BLaER1 treated with 17β-estradiol and CSF1 and Interleukin-3, amounts not matched to agents 10 nM and 100 nM (cell line): ENCODE data around the gene PHF3.

ENCODE experiments used
- H3K27ac ChIP-seq, 11 experiments: shearing (Covaris generic); formaldehyde crosslinking; 2 replicates each; pipeline ENCODE4 v1.8.1; 2022
- H3K27me3 ChIP-seq, 11 experiments: shearing (Covaris generic); formaldehyde crosslinking; 2 replicates each; pipeline ENCODE4 v1.8.1; 2022
- H3K36me3 ChIP-seq, 11 experiments: shearing (Covaris generic); formaldehyde crosslinking; 2 replicates each; pipeline ENCODE4 v1.8.1; 2022
- H3K4me1 ChIP-seq, 10 experiments: shearing (Covaris generic); formaldehyde crosslinking; 2 replicates each; pipeline ENCODE4 v1.8.1; 2022
- H3K4me2 ChIP-seq, 11 experiments: shearing (Covaris generic); formaldehyde crosslinking; 2 replicates each; pipeline ENCODE4 v1.8.1; 2022
- H3K4me3 ChIP-seq, 10 experiments: shearing (Covaris generic); formaldehyde crosslinking; 2 replicates each; pipeline ENCODE4 v1.8.1; 2022
- H3K9ac ChIP-seq, 11 experiments: shearing (Covaris generic); formaldehyde crosslinking; 2 replicates each; pipeline ENCODE4 v1.8.1; 2022
- H3K9me3 ChIP-seq, 11 experiments: shearing (Covaris generic); formaldehyde crosslinking; replicated peaks in 1 of 11; 2 replicates each; pipeline ENCODE4 v1.8.1; 2022
- H4K20me1 ChIP-seq, 11 experiments: shearing (Covaris generic); formaldehyde crosslinking; 2 replicates each; pipeline ENCODE4 v1.8.1; 2022
- Cebpa-rat ChIP-seq, 11 experiments: shearing (Covaris generic); IDR thresholded peaks; 2 replicates each; pipeline ENCODE4 v1.8.1; 2022

The PHF3 gene

DNA sequence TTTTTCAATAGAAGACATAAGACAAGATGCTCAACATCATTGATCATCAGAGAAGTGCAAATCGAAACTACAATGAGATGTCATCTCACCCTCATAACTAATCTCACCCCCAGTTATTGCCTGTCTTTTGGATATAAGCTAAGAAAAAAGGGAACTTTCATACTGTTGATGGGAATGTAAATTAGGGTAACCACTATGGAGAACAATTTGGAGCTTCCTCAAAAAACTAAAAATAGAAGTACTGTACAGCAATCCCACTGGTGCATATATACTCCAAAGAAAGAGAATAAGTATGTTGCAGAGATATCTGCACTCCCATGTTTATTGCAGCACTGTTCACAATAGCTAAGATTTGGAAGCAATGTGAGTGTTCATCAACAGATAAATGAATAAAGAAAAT is 26.4 kb upstream of the PHF3 start:
- no peaks in the 10 kb centered on the region for H4K20me1 ChIP-seq
- no peak overlapping the region for H3K4me3 ChIP-seq
- H3K4me1 ChIP-seq: peaks cover 0 to 11% (median 3%) of the 10 kb centered on the region in 10 experiments; a peak in 9 of 20 replicates
- H3K9me3 ChIP-seq: 0 out of 22 replicates have a peak, but pooled peaks cover 0 to 6% (median 0%) of the 10 kb centered on the region in 11 experiments
- peak overlapping the region in 2 of 11 experiments; percentile 44 to 51; a peak in 2 of 22 replicates for H3K4me2 ChIP-seq
- TF ChIP-seq Cebpa-rat (IDR thresholded peaks at IDR 0.05): no peak
- H3K9ac ChIP-seq: no peak overlapping the region
- no peaks in the 10 kb centered on the region for H3K36me3 ChIP-seq
- H3K27me3 ChIP-seq: peaks cover 0 to 4% (median 0%) of the 10 kb centered on the region in 11 experiments; a peak in 1 of 22 replicates
- no peak overlapping the region for H3K27ac ChIP-seq

- peaks cover 0 to 11% (median 3%) of the 10 kb centered on the region in 10 experiments; a peak in 9 of 20 replicates for H3K4me1 ChIP-seq
- H4K20me1 ChIP-seq: no peaks in the 10 kb centered on the region
- peaks cover 0 to 4% (median 0%) of the 10 kb centered on the region in 11 experiments; a peak in 1 of 22 replicates for H3K27me3 ChIP-seq
- H3K27ac ChIP-seq: no peak overlapping the region
- 0 out of 22 replicates have a peak, but pooled peaks cover 0 to 6% (median 0%) of the 10 kb centered on the region in 11 experiments for H3K9me3 ChIP-seq
- H3K4me2 ChIP-seq: no peak overlapping the region
- TF ChIP-seq Cebpa-rat (IDR thresholded peaks at IDR 0.05): no peak
- no peak overlapping the region for H3K9ac ChIP-seq
- no peaks in the 10 kb centered on the region for H3K36me3 ChIP-seq
- H3K4me3 ChIP-seq: no peak overlapping the region
Measured at GRCh38 chr6:63610944-63611343, 24.7 kb upstream of the PHF3 start.

- Histone ChIP-seq H3K27ac (no peak overlapping the region), H3K4me1 (peaks cover 0 to 11% (median 3%) of the 10 kb centered on the region in 10 experiments; a peak in 9 of 20 replicates), H4K20me1 (no peaks in the 10 kb centered on the region), H3K4me3 (no peak overlapping the region), H3K36me3 (no peaks in the 10 kb centered on the region), H3K4me2 (no peak overlapping the region), H3K9me3 (0 out of 22 replicates have a peak, but pooled peaks cover 0 to 6% (median 0%) of the 10 kb centered on the region in 11 experiments), H3K27me3 (peaks cover 0 to 4% (median 0%) of the 10 kb centered on the region in 11 experiments; a peak in 1 of 22 replicates), H3K9ac (no peak overlapping the region)
- TF ChIP-seq Cebpa-rat (IDR thresholded peaks at IDR 0.05): no peak
Measured at GRCh38 chr6:63611560-63611959, 24.0 kb upstream of the PHF3 start.

- Histone ChIP-seq H3K4me1 (peaks cover 0 to 10% (median 0%) of the 10 kb centered on the region in 10 experiments; a peak in 5 of 20 replicates), H3K27me3 (no peaks in the 10 kb centered on the region), H3K4me3 (no peak overlapping the region), H3K36me3 (no peaks in the 10 kb centered on the region), H3K9me3 (no peaks in the 10 kb centered on the region), H3K9ac (no peak overlapping the region), H3K27ac (no peak overlapping the region), H4K20me1 (no peaks in the 10 kb centered on the region), H3K4me2 (no peak overlapping the region)
- TF ChIP-seq Cebpa-rat (IDR thresholded peaks at IDR 0.05): no peak
Measured at GRCh38 chr6:63615590-63615989, 20.0 kb upstream of the PHF3 start.

DNA sequence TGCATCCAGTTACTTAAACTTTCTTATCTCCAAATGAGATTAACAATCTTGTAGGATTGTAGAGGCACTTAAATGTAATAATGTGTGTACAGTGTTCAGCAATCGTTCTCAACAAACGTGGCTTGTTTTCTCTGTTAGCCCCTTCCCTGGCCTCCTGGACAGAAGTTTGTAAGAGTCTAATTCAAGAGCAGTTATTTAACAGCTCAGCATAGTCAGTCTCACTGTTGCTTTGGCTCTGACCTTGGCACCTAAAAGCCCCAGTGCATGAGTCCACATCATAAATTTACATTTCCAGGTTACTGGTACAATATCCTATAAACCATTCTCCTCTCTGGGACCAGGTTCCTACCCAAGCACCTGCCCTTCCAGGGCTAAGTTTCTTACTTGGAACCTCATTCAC is 11.5 kb upstream of the PHF3 start:
- H3K36me3 ChIP-seq: no peaks in the 10 kb centered on the region
- no peaks in the 10 kb centered on the region for H3K27me3 ChIP-seq
- H3K4me3 ChIP-seq: no peak overlapping the region
- H3K4me1 ChIP-seq: peaks cover 0 to 6% (median 2%) of the 10 kb centered on the region in 10 experiments; a peak in 7 of 20 replicates
- H3K9me3 ChIP-seq: no peaks in the 10 kb centered on the region
- H3K4me2 ChIP-seq: no peak overlapping the region
- TF ChIP-seq Cebpa-rat (IDR thresholded peaks at IDR 0.05): no peak
- H4K20me1 ChIP-seq: no peaks in the 10 kb centered on the region
- no peak overlapping the region for H3K9ac ChIP-seq
- no peak overlapping the region for H3K27ac ChIP-seq

GRCh38 chr6:63630466-63630865 is 5.1 kb upstream of the PHF3 start:
- Histone ChIP-seq H3K27me3 (no peaks in the 10 kb centered on the region; a peak in 1 of 22 replicates), H3K9ac (no peak overlapping the region), H3K9me3 (no peaks in the 10 kb centered on the region), H3K4me1 (peaks cover 8 to 20% (median 10%) of the 10 kb centered on the region in 10 experiments; a peak in 17 of 20 replicates), H3K4me2 (no peak overlapping the region), H3K4me3 (no peak overlapping the region), H3K27ac (no peak overlapping the region), H4K20me1 (no peaks in the 10 kb centered on the region), H3K36me3 (no peaks in the 10 kb centered on the region)
- no peak for TF ChIP-seq Cebpa-rat (IDR thresholded peaks at IDR 0.05)

DNA sequence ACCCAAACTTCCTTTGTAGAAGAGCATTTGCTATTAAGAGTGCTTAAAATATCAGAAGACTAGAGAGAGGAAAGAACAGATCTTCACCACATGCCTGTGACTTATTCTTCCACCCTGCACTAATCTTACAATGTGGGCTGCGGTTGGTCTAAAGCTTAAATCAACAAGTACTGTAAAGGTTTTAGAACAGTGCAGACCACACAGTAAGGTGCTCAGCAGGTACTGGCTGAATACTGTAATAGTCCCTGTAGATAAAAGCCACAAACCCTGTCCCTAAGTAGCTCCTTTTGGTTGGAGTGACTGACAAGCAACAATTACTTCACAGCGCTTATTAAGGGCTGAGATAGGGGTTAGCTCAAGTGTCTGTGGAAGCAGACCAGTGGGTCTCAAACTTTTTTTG is 972 bp upstream of the PHF3 start:
- H3K4me2 ChIP-seq: peak overlapping the region; percentile 74 to 89 (median 85); a peak in 21 of 22 replicates

GRCh38 chr6:63635215-63635587 is 401 bp upstream of the PHF3 start:
- H3K27me3 ChIP-seq: no peaks in the 10 kb centered on the region; a peak in 1 of 22 replicates
- peaks cover 7 to 39% (median 35%) of the 10 kb centered on the region in 10 experiments for H3K4me1 ChIP-seq
- H3K27ac ChIP-seq: peak overlapping the region in 10 of 11 experiments; percentile 92 to 99 (median 98); a peak in 19 of 22 replicates
- no peaks in the 10 kb centered on the region for H3K36me3 ChIP-seq
- H3K9me3 ChIP-seq: no peaks in the 10 kb centered on the region
- H3K4me3 ChIP-seq: peak overlapping the region; percentile 86 to 98 (median 94)
- peaks cover 19 to 42% (median 37%) of the 10 kb centered on the region in 11 experiments; a peak in 20 of 22 replicates for H4K20me1 ChIP-seq
- peak overlapping the region; percentile 94 to 99 (median 98) for H3K9ac ChIP-seq
- TF ChIP-seq Cebpa-rat (IDR thresholded peaks at IDR 0.05): no peak
- H3K4me2 ChIP-seq: peak overlapping the region; percentile 74 to 89 (median 85)

More for the DNA sequence above, 972 bp upstream of the PHF3 start:
- Histone ChIP-seq H4K20me1 (peaks cover 13 to 36% (median 32%) of the 10 kb centered on the region in 11 experiments; a peak in 20 of 22 replicates), H3K9me3 (no peaks in the 10 kb centered on the region), H3K27ac (no peak overlapping the region), H3K27me3 (no peaks in the 10 kb centered on the region; a peak in 1 of 22 replicates), H3K9ac (peak overlapping the region in 1 of 11 experiments; percentile 96; a peak in 1 of 22 replicates), H3K4me3 (peak overlapping the region in 4 of 10 experiments; percentile 86 to 97 (median 94); a peak in 5 of 20 replicates), H3K4me1 (peaks cover 7 to 35% (median 31%) of the 10 kb centered on the region in 10 experiments), H3K36me3 (no peaks in the 10 kb centered on the region)
- no peak for TF ChIP-seq Cebpa-rat (IDR thresholded peaks at IDR 0.05)

GRCh38 chr6:63636518-63637021 is 968 bp downstream of the PHF3 start:
- Histone ChIP-seq H3K4me1 (peaks cover 7 to 45% (median 37%) of the 10 kb centered on the region in 10 experiments), H3K4me3 (peak overlapping the region; percentile 86 to 98 (median 94)), H3K4me2 (peak overlapping the region; percentile 74 to 89 (median 82)), H3K36me3 (peaks cover 1 to 9% (median 2%) of the 10 kb centered on the region in 11 experiments; a peak in 14 of 22 replicates), H3K9me3 (no peaks in the 10 kb centered on the region), H3K27ac (peak overlapping the region; percentile 92 to 99 (median 98)), H4K20me1 (peaks cover 33 to 56% (median 51%) of the 10 kb centered on the region in 11 experiments; a peak in 20 of 22 replicates), H3K27me3 (no peaks in the 10 kb centered on the region), H3K9ac (peak overlapping the region; percentile 94 to 99 (median 98))
- TF ChIP-seq Cebpa-rat (IDR thresholded peaks at IDR 0.05): no peak
